ENCODE results near the gene TMEM178B. TPM values are rescaled to one million over a fixed set of nuclear protein-coding genes. Genes with fewer than 3 reads are reported as not detected.

The TMEM178B gene
- polyA plus RNA-seq, 1 of the 3 experiments (the other 2 are of a cell fraction): 0.20 TPM

- no peaks in the 10 kb centered on the region for H3F3A ChIP-seq (replicated peaks; ENCODE audit: insufficient read depth)
- no peaks in the 10 kb centered on the region for H3K27me3 ChIP-seq (ENCODE audit: insufficient read depth)
- H3K27ac ChIP-seq (ENCODE audit: low read depth in 2 of 2, low read length in 1 of 2): no peak overlapping the region
- H3K79me2 ChIP-seq (ENCODE audit: insufficient read depth): no peaks in the 10 kb centered on the region
- H2AFZ ChIP-seq (ENCODE audit: low read depth): no peak overlapping the region
- no peaks in the 10 kb centered on the region for H3K36me3 ChIP-seq (replicated peaks in 1 of 2; ENCODE audit: control insufficient read depth in 1 of 2, insufficient read depth in 2 of 2, low read length in 1 of 2)
- WGBS (ENCODE audit: low lambda C conversion rate): 5% methylated on average over 3 of the region's 3 CpGs
- H3K4me1 ChIP-seq (ENCODE audit: control insufficient read depth in 1 of 2, insufficient read depth in 2 of 2, low read depth in 1 of 2, low read length in 1 of 2): no peaks in the 10 kb centered on the region
- no peak overlapping the region; the same call in 1 of the 2 replicates for H3K4me2 ChIP-seq
- TF ChIP-seq PBX3 (IDR thresholded peaks at IDR 0.05): no peak
- no peak for TF ChIP-seq RFX5 (IDR thresholded peaks at IDR 0.05; ENCODE audit: low read length)
- no peak for TF ChIP-seq USF2 (IDR thresholded peaks at IDR 0.05; ENCODE audit: borderline replicate concordance, low read depth, low read length)
- TF ChIP-seq TCF12 (IDR thresholded peaks at IDR 0.05): no peak
- TF ChIP-seq JUND (IDR thresholded peaks at IDR 0.05): no peak
- TF ChIP-seq REST (IDR thresholded peaks at IDR 0.05; ENCODE audit: low read depth, low read length): no peak
- no peak for TF ChIP-seq GABPA (IDR thresholded peaks at IDR 0.05; ENCODE audit: low read depth)
- TF ChIP-seq ELF1 (IDR thresholded peaks at IDR 0.05): no peak
- TF ChIP-seq USF1 (IDR thresholded peaks at IDR 0.05; ENCODE audit: borderline replicate concordance, low read depth): no peak
- no peak for TF ChIP-seq RCOR1 (IDR thresholded peaks at IDR 0.05; ENCODE audit: low read length)
- TF ChIP-seq RXRA (IDR thresholded peaks at IDR 0.05; ENCODE audit: borderline replicate concordance, low read depth): no peak
- no peak for TF ChIP-seq IRF3 (IDR thresholded peaks at IDR 0.05; ENCODE audit: low read depth, low read length)
- DNase-seq: peak; percentile 20
- H3K4me3 ChIP-seq (ENCODE audit: low read depth in 2 of 2, low read length in 1 of 2): no peak overlapping the region
- no peaks in the 10 kb centered on the region for H4K20me1 ChIP-seq (ENCODE audit: insufficient read depth)
- ChIA-PET POLR2A (interaction anchor here (0.7 to 1.2 kb wide), 2 partner anchors 25 to 343 kb away, joined by 3 to 4 read pairs; partner anchors contain the start of gene MRPS33), CTCF (no interaction called here)
- H3K9me3 ChIP-seq: no peaks in the 10 kb centered on the region
- no peaks in the 10 kb centered on the region for H3K9me2 ChIP-seq
- no peak overlapping the region for H3K9ac ChIP-seq
These were observed 34.5 kb upstream of the TMEM178B start for GRCh38 chr7:141039376-141039775.

Data from SK-N-SH (cell line).